HG03571 (cell line): ENCODE data around the gene SNRNP25.

Experiments used
- ATAC-seq: cut with Tn5 transposase; IDR thresholded peaks from one replicate; pipeline ENCODE4 v1.9.1; 2021; ENCODE audit not compliant: unreplicated experiment

SNRNP25 gene

DNA sequence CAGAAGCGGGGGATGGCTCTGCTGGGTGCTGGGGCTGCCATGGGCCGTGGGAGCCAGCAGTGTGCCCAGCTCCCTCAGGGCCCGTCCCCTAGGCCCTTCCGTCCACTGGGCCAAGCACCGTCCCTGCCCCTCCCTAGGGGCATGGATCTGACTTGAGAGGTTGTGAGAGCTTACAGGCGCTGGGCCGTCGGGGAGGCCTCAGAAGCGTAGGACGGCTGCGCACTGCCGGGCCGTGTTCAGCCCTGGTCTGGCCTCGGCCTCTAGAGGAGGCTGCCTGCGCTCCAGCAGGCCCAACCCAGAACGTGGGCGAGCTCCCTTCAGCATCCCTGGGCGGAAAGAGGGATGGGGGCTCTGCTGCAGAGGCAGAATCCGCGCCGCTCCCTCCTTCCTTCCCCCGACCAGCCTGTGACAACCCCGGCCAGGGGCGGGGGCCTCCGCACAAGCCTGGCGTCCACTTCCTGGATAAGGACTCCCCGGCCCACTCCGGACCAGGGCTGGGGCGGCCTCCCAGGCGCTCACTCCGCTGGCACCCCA is 23.7 kb downstream of the SNRNP25 start:
- peak; percentile 11 for ATAC-seq

DNA sequence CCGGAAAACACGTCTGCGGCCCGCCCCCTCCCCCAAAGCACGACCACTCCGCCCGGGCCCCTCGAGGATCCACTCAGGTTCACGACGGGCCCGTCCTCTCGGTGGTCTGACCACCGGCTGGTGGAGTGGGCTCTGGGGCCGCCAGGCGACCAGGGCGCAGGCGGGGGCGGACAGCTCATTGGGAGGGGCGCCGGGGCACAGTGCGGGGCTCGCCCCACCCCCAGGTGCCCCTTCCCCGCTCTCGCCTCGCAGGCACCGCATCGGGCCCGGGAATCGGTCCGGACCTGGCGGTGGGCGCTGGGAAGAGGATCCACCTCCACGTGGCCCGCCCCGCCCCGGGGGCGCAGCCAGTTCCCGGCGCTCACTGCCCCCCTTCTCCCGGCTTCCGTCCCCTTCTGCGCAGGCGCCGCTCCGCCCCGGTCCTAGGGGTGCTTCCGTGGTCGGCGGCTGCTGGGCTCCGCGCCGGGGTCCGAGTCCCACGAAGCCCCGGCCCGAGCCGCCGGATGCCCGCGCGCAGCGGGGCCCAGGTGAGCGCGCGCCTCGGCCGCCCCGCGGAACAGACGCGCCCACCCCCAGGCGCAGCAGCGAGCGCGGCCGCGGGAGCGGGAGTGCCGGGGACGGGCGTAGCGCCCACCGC is 24.3 kb downstream of the SNRNP25 start, which contains the start of gene MPG:
TSS of gene MPG (plus strand) at position 419 of the 637 bp plus-strand sequence. CDS start at position 504, 85 bp downstream.
- peak; percentile 68 for ATAC-seq

DNA sequence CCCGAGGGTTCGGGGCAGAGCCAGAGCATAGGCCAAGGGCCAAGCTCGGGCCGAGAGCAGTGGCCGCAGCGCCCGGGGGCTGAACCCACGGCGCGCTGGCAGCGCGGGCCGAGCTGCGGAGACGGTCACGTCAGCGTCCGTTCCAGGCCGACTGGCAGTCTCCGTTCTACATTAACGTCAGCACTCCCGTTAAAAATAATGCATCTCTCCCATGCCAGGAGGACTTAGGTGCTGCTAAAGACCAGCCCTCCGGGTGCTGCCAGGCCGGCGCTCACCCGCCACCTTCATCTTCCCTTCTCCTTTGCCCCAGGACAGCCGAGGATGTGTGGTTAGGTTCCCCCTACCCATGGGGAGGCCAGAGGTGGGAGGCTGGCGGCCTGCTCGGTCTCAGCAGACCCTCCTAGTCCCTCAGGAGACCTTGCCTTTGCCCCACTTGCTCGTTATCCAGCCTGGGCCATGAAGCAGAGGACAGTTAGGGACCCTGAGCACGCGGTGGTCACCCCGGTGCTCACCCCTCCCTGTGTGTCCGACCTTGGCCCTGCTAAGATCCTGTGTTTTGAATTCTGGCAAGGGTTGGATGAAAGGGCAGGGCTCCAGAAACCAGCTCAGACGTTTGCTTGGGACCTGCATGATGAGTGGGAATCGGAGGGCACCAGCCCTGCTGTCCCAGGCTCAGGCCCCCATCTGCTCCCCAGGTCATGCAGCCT is 25.0 kb downstream of the SNRNP25 start:
- ATAC-seq = no peak

DNA sequence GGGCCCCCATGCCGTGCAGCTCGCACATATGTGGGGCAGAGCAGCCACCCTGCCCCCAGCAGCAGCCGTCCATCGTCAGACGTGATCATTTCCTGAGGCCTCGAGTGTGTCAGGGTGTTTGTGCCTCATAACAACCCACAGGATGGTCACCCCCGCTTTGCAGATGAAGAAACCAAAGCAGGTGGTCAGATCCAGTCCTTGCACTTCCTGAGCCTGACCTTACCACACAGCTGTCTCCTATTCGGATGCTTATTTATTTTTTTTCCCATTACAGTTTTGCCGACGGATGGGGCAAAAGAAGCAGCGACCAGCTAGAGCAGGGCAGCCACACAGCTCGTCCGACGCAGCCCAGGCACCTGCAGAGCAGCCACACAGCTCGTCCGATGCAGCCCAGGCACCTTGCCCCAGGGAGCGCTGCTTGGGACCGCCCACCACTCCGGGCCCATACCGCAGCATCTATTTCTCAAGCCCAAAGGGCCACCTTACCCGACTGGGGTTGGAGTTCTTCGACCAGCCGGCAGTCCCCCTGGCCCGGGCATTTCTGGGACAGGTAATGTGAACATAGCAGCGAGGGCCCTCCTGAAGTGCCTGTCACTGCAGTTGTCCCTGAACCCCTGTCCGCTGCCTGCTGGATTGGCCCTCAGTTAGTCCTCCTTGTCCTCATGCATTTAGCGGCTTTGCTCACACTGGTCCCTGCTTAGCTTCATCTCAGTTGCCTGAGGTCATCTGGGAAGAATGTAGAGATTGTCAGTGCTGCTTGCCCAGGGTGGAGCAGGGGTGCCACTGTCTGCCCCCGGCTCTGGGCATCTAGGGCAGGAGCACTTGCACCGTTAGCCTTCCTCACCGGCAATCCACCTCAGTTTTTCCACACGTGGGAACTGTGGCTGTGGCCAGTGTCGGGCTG is 25.8 kb downstream of the SNRNP25 start:
- ATAC-seq = no peak

DNA sequence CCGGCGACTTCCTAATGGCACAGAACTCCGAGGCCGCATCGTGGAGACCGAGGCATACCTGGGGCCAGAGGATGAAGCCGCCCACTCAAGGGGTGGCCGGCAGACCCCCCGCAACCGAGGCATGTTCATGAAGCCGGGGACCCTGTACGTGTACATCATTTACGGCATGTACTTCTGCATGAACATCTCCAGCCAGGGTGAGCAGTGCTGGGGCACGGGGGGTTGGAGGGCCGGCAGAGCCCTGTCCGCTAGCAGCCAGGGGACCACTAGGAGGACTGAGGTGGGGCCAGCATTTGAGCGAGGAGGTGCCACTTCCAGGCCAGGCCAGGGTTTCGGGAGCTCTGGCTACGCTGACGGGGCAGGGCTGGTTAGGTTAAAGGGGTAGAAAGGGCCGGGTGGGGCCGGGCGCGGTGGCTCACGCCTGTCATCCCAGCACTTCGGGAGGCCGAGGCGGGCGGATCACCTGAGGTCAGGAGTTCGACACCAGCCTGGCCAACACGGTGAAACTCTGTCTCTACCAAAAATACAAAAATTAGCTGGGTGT is 29.5 kb downstream of the SNRNP25 start:
- no peak for ATAC-seq

DNA sequence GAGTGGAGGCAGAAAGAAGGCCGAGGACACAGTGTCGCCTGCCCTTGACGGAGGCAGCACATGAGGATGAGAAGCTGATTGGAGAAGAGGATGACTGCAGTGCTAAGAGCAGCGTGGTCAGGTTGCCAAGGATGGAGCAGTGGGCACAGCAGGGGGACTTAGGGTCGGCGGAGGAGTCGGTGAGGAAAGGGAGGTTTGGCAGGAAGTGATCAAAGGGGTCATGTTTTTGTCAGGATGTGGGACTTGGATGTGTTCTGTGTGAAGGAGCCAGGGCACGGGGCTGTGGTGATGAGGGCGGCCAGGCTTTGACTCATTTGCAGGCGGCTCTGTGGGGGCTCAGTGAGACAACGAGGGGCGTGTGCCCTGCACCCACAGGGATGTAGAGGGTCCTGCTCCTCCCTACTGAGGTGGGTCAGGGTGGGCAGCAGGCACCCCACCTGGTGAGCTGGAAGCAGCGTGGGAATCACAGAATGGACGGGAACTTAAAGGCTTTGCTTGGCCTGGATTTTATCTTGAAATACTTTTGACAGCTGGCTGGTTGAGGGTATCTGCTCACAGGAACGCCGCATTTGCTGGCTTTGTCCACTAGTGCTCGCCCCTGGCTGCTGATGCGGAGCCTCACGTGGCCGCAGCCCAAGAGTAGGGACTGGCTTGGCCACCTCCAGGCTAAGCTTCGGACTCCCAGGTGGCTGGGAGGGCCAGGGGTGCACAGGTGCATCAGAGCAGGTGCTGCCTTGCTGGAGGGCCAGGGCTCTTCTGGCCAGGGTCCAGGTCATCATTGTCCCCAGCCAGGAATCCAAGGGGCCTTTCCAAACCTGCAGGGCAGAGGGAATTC is 30.4 kb downstream of the SNRNP25 start:
- no peak for ATAC-seq

DNA sequence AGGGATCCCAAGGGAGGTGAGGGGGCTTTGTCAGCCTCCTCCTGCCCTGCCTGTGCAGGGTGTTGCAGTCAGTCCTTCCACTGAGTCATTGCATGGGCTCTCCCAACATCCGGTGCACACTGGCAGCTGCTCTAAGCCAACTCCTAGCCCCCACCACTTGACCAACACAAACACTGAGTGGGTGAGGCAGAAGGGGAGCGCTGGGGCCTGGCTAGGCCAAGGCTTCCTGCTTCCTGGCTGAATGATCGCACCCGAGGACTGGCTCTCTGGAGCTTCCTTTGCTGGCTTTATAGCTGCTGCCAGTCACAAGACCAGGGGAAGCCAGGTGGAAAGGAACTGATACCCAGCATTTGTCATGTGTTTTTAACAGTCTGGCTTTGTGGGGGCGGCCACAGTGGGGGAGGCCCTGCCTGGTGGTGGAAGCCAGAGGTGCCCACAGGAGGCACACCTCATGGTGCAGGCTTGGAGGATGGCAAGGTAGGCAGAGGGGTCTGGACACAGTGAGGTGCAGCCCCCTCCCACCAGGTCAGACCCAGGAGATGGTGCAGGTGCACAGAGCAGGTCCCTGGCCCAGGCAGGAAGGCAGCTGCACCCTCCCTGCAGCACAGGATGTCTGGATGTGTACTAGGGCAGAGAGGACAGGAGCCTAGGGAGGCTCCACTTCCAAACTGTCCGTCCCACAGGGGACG is 31.2 kb downstream of the SNRNP25 start:
- ATAC-seq = peak; percentile 62

DNA sequence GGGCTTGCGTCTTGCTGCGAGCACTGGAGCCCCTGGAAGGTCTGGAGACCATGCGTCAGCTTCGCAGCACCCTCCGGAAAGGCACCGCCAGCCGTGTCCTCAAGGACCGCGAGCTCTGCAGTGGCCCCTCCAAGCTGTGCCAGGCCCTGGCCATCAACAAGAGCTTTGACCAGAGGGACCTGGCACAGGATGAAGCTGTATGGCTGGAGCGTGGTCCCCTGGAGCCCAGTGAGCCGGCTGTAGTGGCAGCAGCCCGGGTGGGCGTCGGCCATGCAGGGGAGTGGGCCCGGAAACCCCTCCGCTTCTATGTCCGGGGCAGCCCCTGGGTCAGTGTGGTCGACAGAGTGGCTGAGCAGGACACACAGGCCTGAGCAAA is 31.8 kb downstream of the SNRNP25 start:
- ATAC-seq = no peak

DNA sequence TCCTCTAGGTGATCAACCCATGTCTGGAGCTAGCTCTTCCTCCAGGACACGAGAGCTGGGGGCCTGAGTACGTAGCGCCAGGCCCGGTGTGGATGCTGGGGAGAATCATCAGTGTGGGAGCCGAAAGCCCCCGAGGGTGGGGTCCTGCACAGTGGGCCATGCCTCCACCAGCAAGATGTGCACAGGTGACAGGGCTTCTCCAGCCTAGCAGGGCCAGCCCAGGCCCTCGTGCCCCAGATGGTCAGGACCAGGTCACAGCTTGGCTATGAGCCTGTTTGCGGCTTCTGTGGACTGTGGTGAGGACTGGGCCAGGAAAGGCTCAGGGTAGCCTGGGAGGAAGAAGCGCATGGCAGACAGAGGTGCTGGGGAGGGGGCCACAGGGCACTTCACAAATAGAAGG is 32.2 kb downstream of the SNRNP25 start:
- ATAC-seq = no peak

DNA sequence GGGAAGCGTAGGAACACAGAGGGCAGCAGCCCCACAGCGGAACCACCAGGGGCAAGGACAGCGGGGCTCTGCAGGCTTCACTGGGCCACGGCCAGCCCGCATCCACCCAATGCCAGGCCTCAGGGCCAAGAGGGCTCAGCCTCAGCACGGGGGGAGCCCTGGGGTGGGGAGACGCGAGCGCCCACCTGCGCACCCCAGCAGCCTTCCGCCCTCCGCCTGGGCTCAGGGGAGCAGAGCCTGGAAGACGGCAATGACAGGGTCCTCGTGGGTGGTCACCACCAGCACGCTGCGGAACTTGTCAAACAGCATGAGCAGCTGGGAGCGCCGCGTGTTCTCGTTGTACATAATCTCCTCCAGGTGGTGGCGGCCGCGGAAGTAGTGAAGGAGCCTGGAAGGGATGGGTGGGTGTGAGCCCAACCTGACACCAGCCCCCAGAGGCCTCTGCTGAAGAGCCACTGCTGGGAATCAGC is 32.9 kb downstream of the SNRNP25 start:
- ATAC-seq = no peak

DNA sequence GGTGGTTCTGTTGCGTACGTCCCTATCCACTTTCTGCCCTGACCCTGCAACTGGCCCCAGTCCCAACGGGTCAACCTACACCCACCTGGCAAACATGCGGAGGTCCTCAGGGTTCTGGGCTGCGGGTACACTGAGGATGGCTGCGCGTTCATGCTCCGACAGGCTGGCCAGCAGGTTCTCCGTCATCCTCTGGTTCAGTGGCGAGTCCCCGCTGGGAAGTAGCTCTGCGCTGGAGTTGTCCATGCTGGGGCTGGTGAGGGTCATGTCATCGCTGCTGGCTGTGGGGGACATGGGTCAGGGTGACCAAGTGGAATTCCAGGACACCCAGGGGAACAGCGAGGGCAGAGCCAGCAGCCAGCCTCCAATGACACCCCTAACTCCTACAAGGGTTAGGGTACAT is 35.0 kb downstream of the SNRNP25 start:
- ATAC-seq = no peak

DNA sequence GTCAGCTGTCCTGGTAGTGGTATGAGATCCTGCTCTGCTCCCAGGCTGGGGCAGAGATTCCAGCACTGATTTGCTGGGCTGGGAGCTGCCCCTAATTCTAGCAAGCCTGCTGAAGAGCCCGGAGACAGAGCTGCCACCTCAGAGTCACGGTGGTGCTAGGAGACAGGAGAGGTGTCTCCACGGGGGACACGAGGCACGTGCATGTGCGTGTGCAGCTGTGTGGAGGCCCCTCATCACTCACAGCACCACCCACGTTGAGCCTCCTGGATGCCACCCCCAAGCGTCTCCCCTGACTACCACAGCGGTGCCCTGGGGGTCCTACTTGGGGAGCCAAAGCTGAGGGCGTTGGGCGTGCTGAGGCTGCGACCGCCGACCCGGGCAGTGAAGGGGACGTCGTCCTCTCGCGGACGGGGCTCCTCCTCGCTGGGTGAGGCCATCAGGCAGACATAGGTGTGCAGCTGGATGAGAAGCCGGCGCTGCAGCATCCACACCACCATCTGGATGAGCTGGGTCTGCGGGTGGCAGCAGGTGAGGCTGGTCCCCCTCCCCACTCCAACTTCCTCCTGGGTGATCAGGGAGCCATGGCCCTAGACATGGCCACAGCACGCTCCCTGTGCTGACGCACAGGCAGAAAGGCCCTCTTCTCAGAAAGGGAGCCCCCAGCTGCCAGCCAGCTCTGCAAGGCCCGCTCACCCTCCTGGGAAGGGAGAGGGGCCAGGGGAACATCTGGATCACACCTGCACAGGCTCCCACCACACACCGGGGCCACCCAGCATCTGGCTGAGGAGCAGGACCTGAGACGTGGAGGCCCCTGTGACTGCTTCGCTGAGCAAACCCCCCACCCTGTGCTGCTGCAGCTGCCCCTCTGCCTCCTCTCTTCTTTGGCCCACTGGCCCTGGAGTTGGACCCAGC is 36.0 kb downstream of the SNRNP25 start:
- no peak for ATAC-seq

DNA sequence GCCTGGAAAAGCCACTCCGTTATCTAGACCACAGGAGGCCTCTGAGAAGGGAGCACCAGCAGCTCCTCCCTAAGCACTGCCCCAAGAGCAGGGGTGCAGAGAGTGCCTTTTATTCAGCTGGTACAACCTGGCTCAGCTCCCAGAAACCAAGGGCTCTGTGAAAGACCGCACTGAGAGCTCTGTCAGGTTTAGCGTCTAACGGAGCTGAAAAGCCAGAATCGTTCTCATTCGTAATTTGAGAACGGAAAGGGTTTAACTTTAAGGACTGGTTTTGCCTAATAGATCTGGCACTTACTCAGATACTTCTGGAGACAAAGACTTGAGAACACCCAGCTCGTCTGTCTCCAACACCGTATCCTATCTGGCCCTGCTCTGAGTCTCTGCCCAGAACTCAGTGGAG is 37.9 kb downstream of the SNRNP25 start:
- ATAC-seq = no peak

DNA sequence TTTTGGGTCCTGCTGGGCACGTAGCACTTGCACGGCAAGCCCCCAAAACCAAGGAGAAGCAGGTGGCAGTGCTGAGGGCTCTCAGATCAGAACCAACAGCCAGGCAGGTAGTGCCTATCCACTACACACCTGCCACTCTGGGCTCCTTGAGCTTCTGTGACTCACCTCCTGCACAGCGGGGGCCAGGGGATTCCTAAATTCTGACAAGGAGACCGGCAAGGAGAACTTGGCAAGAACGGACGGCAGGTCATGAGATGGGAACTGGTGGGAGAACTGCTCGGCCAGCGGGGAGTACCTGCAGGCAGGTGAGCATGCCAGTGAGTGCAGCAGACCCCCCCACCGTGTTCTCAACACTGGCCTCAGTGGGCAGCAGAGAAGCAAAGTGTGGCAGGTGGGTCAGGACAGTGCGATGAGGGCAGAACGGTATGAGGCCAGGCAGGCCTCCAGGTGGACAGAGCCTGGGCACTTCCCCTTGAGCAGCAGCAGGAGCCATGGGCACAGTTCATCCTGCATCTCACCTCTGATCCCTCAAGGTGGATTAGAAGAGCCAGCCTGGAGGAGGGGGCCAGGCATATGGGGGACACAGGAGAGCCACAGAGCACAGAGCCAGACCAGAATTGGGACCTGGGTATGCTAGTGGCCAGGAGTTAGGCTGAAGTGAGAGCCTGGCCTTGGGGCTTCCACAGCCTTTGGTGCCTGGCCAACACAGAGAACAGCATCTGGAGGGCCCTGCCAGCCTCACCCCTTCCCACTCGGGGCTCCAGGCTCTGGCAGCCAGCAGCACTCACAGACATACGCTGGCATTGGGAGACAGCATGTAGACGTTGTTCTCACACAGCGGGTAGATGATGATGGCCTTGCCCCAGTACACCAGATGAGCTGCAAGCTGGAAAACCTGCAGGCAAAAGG is 39.1 kb downstream of the SNRNP25 start:
- ATAC-seq = no peak

DNA sequence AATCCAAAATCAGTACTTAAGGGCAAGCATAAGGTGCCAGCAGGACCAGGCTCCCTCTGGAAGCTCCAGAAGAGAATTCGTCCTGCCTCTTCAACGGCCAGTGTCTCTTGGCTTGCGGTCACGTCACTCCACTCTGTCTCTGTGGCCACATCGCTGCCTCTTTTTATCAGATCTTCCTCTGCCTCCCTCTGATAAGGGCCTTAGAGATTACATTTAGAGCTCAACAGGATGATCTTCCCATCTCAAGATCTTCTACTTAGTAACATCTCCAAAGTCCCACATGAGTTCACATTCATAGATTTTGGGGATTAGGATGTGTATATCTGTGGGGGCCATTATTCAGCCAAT is 41.3 kb downstream of the SNRNP25 start:
- no peak for ATAC-seq

DNA sequence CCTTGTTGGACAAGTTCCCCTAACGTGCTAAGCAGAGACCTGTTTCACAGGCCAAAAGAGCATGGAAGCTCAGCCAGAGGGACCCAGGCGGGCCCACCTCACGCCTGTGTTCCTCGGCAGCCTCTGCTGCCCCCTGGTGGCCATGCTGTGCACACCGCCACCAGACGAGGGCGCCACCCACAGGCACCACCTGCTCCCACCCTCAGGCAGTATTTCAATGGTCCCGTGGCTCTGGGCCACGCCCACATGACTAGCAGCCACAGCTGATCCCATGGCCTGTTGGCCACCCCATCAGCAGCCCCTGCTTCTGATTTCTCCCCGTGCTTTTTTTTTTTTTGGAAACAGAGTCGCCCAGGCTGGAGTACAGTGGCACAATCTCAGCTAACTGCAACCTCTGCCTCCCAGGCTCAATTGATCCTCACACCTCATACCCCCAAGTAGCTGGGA is 43.3 kb downstream of the SNRNP25 start:
- ATAC-seq = peak; percentile 74

DNA sequence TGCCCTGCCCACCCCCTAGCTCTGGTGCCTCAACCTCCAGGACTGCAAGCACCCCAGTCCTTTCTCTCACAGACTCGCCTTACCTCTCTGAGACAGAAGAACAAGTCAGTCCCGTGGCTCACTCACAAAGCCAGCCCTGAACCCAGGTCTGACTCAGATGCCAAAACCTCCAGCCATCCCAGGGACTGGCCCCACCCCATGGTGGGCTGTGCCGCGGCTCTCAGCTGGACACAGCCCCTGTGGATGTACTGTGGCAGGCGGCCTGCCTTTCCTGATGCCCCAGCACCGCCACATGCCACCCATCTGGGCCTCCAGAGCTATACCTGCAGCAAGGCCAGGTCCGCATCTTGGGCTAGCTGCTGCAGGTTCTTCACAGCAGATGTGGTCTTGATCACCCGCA is 44.2 kb downstream of the SNRNP25 start:
- no peak for ATAC-seq

DNA sequence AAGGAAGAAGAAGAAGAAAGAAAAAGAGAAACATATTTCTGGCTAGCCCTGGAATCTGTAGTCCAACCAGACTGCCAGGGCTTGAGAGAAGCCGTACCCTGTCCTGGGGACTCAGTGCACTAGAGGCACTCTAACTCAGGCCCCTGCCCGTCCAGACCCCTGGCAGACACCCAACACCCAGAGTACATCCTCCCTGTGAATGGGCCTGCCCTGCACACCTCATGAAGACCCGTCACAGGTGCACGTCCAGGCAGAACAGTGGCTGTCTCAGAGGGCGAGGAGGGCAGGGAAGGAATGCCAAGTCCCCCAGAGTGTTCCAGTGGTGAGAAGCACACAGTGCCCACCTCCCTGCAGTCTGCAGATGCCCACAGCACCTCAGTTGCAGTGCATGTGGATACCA is 47.4 kb downstream of the SNRNP25 start:
- no peak for ATAC-seq
